Ovary (tissue), 3 donors: ENCODE measurements around the gene CHST12.

Experiments
- EP300 ChIP-seq: sonication (generic); formaldehyde crosslinking; IDR thresholded peaks from one replicate; pipeline ENCODE4 v1.6.1; 2017; ENCODE audit warnings: antibody characterized with exemption
- POLR2A ChIP-seq: fragments of 450-650 bp; IDR thresholded peaks from one replicate; pipeline ENCODE4 v1.6.1; 2017; ENCODE audit warnings: antibody characterized with exemption, mild to moderate bottlenecking, moderate library complexity
- TF ChIP-seq, protein P1 (sequence below), 3 donors: fragments of 450-650 bp in 2 of 3; fragments of 200-600 bp in 1 of 3; IDR thresholded peaks; one replicate each; pipeline versions ENCODE4 v1.5.1 to v1.8.0; 2016 to 2022; ENCODE audit warnings: antibody characterized with exemption in 3 of 3, mild to moderate bottlenecking in 1 of 3
- donor health status: DM: no; HTN: no; CAD: no.

DNA sequence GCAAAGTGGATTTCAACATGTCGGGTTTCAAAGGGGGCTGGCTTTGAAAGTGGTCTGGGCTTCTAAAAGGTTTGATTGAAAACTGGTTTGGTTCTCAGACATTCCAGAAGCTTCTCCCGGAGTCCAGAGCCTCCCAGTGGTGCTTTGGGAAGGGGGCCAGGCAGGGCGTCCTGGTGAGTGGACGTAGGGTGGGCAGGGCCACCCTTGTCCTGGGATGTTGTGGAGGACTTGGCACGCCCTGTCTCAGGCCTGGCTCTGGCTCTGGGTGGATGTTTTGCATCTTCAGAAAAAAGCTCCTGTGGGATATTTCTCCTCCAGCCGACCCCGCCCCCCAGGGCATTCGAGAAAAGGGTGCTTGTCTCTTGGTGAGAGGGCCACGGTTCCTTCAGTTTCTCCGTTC, 41.6 kb downstream of the CHST12 start:
- TF ChIP-seq, protein P1, sequence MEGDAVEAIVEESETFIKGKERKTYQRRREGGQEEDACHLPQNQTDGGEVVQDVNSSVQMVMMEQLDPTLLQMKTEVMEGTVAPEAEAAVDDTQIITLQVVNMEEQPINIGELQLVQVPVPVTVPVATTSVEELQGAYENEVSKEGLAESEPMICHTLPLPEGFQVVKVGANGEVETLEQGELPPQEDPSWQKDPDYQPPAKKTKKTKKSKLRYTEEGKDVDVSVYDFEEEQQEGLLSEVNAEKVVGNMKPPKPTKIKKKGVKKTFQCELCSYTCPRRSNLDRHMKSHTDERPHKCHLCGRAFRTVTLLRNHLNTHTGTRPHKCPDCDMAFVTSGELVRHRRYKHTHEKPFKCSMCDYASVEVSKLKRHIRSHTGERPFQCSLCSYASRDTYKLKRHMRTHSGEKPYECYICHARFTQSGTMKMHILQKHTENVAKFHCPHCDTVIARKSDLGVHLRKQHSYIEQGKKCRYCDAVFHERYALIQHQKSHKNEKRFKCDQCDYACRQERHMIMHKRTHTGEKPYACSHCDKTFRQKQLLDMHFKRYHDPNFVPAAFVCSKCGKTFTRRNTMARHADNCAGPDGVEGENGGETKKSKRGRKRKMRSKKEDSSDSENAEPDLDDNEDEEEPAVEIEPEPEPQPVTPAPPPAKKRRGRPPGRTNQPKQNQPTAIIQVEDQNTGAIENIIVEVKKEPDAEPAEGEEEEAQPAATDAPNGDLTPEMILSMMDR (IDR thresholded peaks at IDR 0.05), result no peak
- TF ChIP-seq EP300, result no peak
- TF ChIP-seq POLR2A, result no peak
